Astrocyte of the spinal cord (primary cell): ENCODE results near the gene LUC7L3.

Experiments used
- DNase-seq: peaks from one replicate; pipeline ENCODE4 v3.0.0; 2011; ENCODE audit warnings: low read depth, low spot score
- H3K4me3 ChIP-seq: 2 replicates; pipeline ENCODE4 v1.5.1; 2011; ENCODE audit warnings: low read depth, mild to moderate bottlenecking, low read length, moderate library complexity
- CTCF ChIP-seq: IDR thresholded peaks from 2 replicates; pipeline ENCODE4 v1.5.1; 2012; ENCODE audit warnings: low read depth, mild to moderate bottlenecking, low read length, inconsistent platforms
- in situ Hi-C: cut with HindIII; loops from 2 replicates; pipeline ENCODE4 v1.10.0; 2017; ENCODE audit warnings: low sequenced_read_pairs

Gene LUC7L3

GRCh38 chr17:50785946-50786570, 66.7 kb downstream of the LUC7L3 start:
- in situ Hi-C loops: no loop called here
- H3K4me3 ChIP-seq: no peak overlapping the region
- DNase-seq: peak; percentile 57
- no peak for TF ChIP-seq CTCF

- in situ Hi-C loops: no loop called here
- DNase-seq: no peak
- H3K4me3 ChIP-seq: no peak overlapping the region
- no peak for TF ChIP-seq CTCF
Measured at GRCh38 chr17:50787106-50787505, 67.7 kb downstream of the LUC7L3 start.

- in situ Hi-C loops: no loop called here
- H3K4me3 ChIP-seq: no peak overlapping the region
- no peak for TF ChIP-seq CTCF
- no peak for DNase-seq
Measured at GRCh38 chr17:50790618-50791017, 71.2 kb downstream of the LUC7L3 start.

- TF ChIP-seq CTCF: no peak
- H3K4me3 ChIP-seq: no peak overlapping the region
- no peak for DNase-seq
- in situ Hi-C loops: no loop called here
Measured at GRCh38 chr17:50792132-50792531, 72.7 kb downstream of the LUC7L3 start.

- no peak for DNase-seq
- no peak overlapping the region for H3K4me3 ChIP-seq
- in situ Hi-C loops: no loop called here
- no peak for TF ChIP-seq CTCF
Measured at GRCh38 chr17:50793007-50793406, 73.6 kb downstream of the LUC7L3 start.

- in situ Hi-C loops: no loop called here
- H3K4me3 ChIP-seq: no peak overlapping the region
- no peak for DNase-seq
- TF ChIP-seq CTCF: no peak
Measured at GRCh38 chr17:50794361-50794760, 75.0 kb downstream of the LUC7L3 start.
